HepG2 (cell line): Measurements from ENCODE around the gene PYGO2. TPM values are rescaled to one million over a fixed set of nuclear protein-coding genes. Genes with fewer than 3 reads are reported as not detected.

Experiments used
- CHD2 ChIP-seq: IDR thresholded peaks from 2 replicates; pipeline ENCODE4 v1.6.1; 2011; ENCODE audit warnings: low read depth, low read length, improper control_type of control experiment
- CREBL2 ChIP-seq: sonication (generic); formaldehyde crosslinking; IDR thresholded peaks from 2 replicates; pipeline ENCODE4 v1.8.1; 2023; ENCODE audit warnings: missing genetic modification reagents, mild to moderate bottlenecking, borderline replicate concordance
- DMAP1 ChIP-seq: IDR thresholded peaks from 2 replicates; pipeline ENCODE4 v1.6.1; 2016
- KDM2A ChIP-seq: sonication (generic); formaldehyde crosslinking; IDR thresholded peaks from 2 replicates; pipeline ENCODE4 v1.4.0; 2020; ENCODE audit warnings: low read depth, missing genetic modification reagents, borderline replicate concordance
- MTA1 ChIP-seq: sonication (generic); formaldehyde crosslinking; IDR thresholded peaks from 2 replicates; pipeline ENCODE4 v1.4.0; 2020; ENCODE audit warnings: missing genetic modification reagents, mild to moderate bottlenecking, borderline replicate concordance
- MXD1 ChIP-seq: sonication (generic); formaldehyde crosslinking; IDR thresholded peaks from 2 replicates; pipeline ENCODE4 v1.4.0; 2020; ENCODE audit warnings: mild to moderate bottlenecking, missing genetic modification reagents
- TCF12 ChIP-seq, 2 experiments: fragments of 450-650 bp in 1 of 2; sonication (generic) in 1 of 2; formaldehyde crosslinking in 1 of 2; IDR thresholded peaks; 2 replicates each; pipeline versions ENCODE4 v1.6.1 to v1.8.0; 2017 to 2022; ENCODE audit warnings: antibody characterized with exemption in 1 of 2, mild to moderate bottlenecking in 1 of 2, missing genetic modification reagents in 1 of 2, moderate library complexity in 1 of 2
- TEAD3 ChIP-seq: optimal IDR thresholded peaks from 2 replicates; pipeline ENCODE3; 2016; ENCODE audit warnings: borderline replicate concordance
- ZC3H13 ChIP-seq: sonication (generic); formaldehyde crosslinking; IDR thresholded peaks from 2 replicates; pipeline ENCODE4 v1.8.1; 2023; ENCODE audit warnings: mild to moderate bottlenecking, missing genetic modification reagents, moderate library complexity
- ZC3H4 ChIP-seq: sonication (generic); formaldehyde crosslinking; IDR thresholded peaks from 2 replicates; pipeline ENCODE4 v1.4.0; 2020; ENCODE audit warnings: missing genetic modification reagents, borderline replicate concordance
- ZKSCAN5 ChIP-seq: sonication (generic); formaldehyde crosslinking; IDR thresholded peaks from 2 replicates; pipeline ENCODE4 v1.5.1; 2020; ENCODE audit warnings: mild to moderate bottlenecking, missing genetic modification reagents
- ZNF264 ChIP-seq: sonication (generic); formaldehyde crosslinking; IDR thresholded peaks from 2 replicates; pipeline ENCODE4 v1.4.0; 2020; ENCODE audit warnings: missing genetic modification reagents
- ZNF337 ChIP-seq: sonication (generic); formaldehyde crosslinking; IDR thresholded peaks from 2 replicates; pipeline ENCODE4 v1.5.1; 2020; ENCODE audit warnings: missing genetic modification reagents, low read depth, mild to moderate bottlenecking, borderline replicate concordance
- ZNF441 ChIP-seq: sonication (generic); formaldehyde crosslinking; IDR thresholded peaks from 2 replicates; pipeline ENCODE4 v1.7.0; 2021; ENCODE audit warnings: missing genetic modification reagents, borderline replicate concordance
- ZNF451 ChIP-seq: sonication (generic); formaldehyde crosslinking; IDR thresholded peaks from 2 replicates; pipeline ENCODE4 v1.5.0; 2020; ENCODE audit warnings: mild to moderate bottlenecking, missing genetic modification reagents
- ZNF646 ChIP-seq: sonication (generic); formaldehyde crosslinking; IDR thresholded peaks from 2 replicates; pipeline ENCODE4 v1.9.0; 2021; ENCODE audit warnings: mild to moderate bottlenecking, missing genetic modification reagents
- ZNF670 ChIP-seq: sonication (generic); formaldehyde crosslinking; IDR thresholded peaks from 2 replicates; pipeline ENCODE4 v1.8.0; 2022; ENCODE audit warnings: mild to moderate bottlenecking, missing genetic modification reagents, borderline replicate concordance
- ZNF740 ChIP-seq: sonication (generic); formaldehyde crosslinking; IDR thresholded peaks from 2 replicates; pipeline ENCODE4 v1.4.0; 2020; ENCODE audit warnings: missing genetic modification reagents
- ZNF841 ChIP-seq: sonication (generic); formaldehyde crosslinking; IDR thresholded peaks from 2 replicates; pipeline ENCODE4 v1.8.1; 2023; ENCODE audit warnings: missing genetic modification reagents, borderline replicate concordance
- ZNF879 ChIP-seq: sonication (generic); formaldehyde crosslinking; IDR thresholded peaks from 2 replicates; pipeline ENCODE4 v1.8.1; 2023; ENCODE audit warnings: missing genetic modification reagents
- polyA plus RNA-seq, 8 experiments: library from polyadenylated mRNA; depleted of rRNA in 3 of 8; stranded (reverse) in 7 of 8; unstranded in 1 of 8; fragments of >200 nt; fragmentation: Illumina TruSeq in 4 of 8; extraction: Trizol in 4 of 8; gene quantifications; 2 replicates each; pipeline versions ENCODE4 v1.2.1 to v1.2.3, GENCODE V29; 2011 to 2016; ENCODE audit warnings: low read depth in 4 of 8, missing spikeins in 1 of 8, mixed read lengths in 1 of 8; ENCODE audit not compliant: insufficient read depth in 1 of 8
- total RNA-seq, 5 experiments: library from RNA; depleted of rRNA; stranded (reverse); fragments of >200 nt; fragmentation: Illumina TruSeq; extraction: Trizol; gene quantifications; 2 replicates each; pipeline ENCODE4 v1.2.3, GENCODE V29; 2016; ENCODE audit warnings: low read depth in 1 of 5

PYGO2 gene
- total and polyA plus RNA-seq, 2 of the 13 experiments (the other 11 are each of a cell fraction or from before 2014, with no cell fraction given): 20.3 to 21.8 TPM

- TF ChIP-seq ZNF646 (CRISPR knock-in tag) (no peak), MXD1 (CRISPR knock-in tag) (peak; percentile 9; the same call in 1 of the 2 replicates), ZC3H4 (CRISPR knock-in tag) (0 out of 2 replicates have a peak, but pooled peaks have one; percentile 29), MTA1 (CRISPR knock-in tag) (no peak), ZC3H13 (CRISPR knock-in tag) (peak; percentile 80; the same call in 1 of the 2 replicates), ZNF337 (CRISPR knock-in tag) (peak; percentile 50; the same call in 1 of the 2 replicates), ZKSCAN5 (CRISPR knock-in tag) (no peak), DMAP1 (CRISPR knock-in tag) (peak; percentile 1; the same call in 1 of the 2 replicates), ZNF451 (CRISPR knock-in tag) (no peak; the same call in 1 of the 2 replicates), ZNF740 (CRISPR knock-in tag) (peak; percentile 68; the same call in 1 of the 2 replicates), ZNF670 (CRISPR knock-in tag) (0 out of 2 replicates have a peak, but pooled peaks have one; percentile 52), ZNF841 (CRISPR knock-in tag) (0 out of 2 replicates have a peak, but pooled peaks have one; percentile 21), ZNF879 (CRISPR knock-in tag) (0 out of 2 replicates have a peak, but pooled peaks have one; percentile 26), KDM2A (CRISPR knock-in tag) (peak; percentile 20; the same call in 1 of the 2 replicates), TCF12 (IDR thresholded peaks at IDR 0.05) (no peak), TCF12 (CRISPR knock-in tag; IDR thresholded peaks at IDR 0.05) (no peak), TEAD3 (CRISPR knock-in tag) (peak; percentile 15), ZNF441 (CRISPR knock-in tag) (0 out of 2 replicates have a peak, but pooled peaks have one; percentile 0), CREBL2 (CRISPR knock-in tag) (no peak), CHD2 (peak; percentile 64; the same call in 1 of the 2 replicates), ZNF264 (CRISPR knock-in tag) (no peak)
Measured at GRCh38 chr1:154962156-154962749, 671 bp upstream of the PYGO2 start (continued).
